Upper lobe of left lung (tissue), 6 donors: Measurements from ENCODE around the gene DOCK11. TPM values are rescaled to one million over a fixed set of nuclear protein-coding genes. Genes with fewer than 3 reads are reported as not detected.
"Not testable (repeated sequence)": the region's sequence is repeated elsewhere in the genome, so short reads cannot be mapped to it uniquely, and the experiment has no call there.

Source experiments
- ATAC-seq, 2 donors: fragments of 200-7000 bp; cut with Tn5 transposase; one replicate each; pipeline ENCODE4 v1.9.1; 2022; ENCODE audit warnings: mild to moderate bottlenecking in 2 of 2, moderate library complexity in 2 of 2; ENCODE audit not compliant: low FRiP score in 2 of 2
- DNase-seq, 2 donors: peaks; one replicate each; pipeline ENCODE4 v3.0.0-alpha.2; 2019 to 2020
- H3K27ac ChIP-seq, 4 donors: fragments of 200-600 bp; sonication (generic); one replicate each; pipeline ENCODE4 v1.5.1; 2016 to 2019
- H3K27me3 ChIP-seq, 4 donors: fragments of 200-600 bp; sonication (generic); one replicate each; pipeline ENCODE4 v1.5.1; 2017 to 2019
- H3K36me3 ChIP-seq, 4 donors: fragments of 200-600 bp; sonication (generic); one replicate each; pipeline ENCODE4 v1.5.1; 2016 to 2019
- H3K4me1 ChIP-seq, 4 donors: fragments of 200-600 bp; sonication (generic); one replicate each; pipeline ENCODE4 v1.5.1; 2018 to 2019
- H3K4me3 ChIP-seq, 4 donors: fragments of 200-600 bp; sonication (generic); one replicate each; pipeline ENCODE4 v1.5.1; 2017 to 2019; ENCODE audit warnings: mild to moderate bottlenecking in 2 of 4, moderate library complexity in 1 of 4
- H3K9me3 ChIP-seq, 4 donors: fragments of 200-600 bp; sonication (generic); one replicate each; pipeline ENCODE4 v1.5.1; 2018 to 2019
- CTCF ChIP-seq, 6 experiments: fragments of 450-650 bp in 4 of 6; fragments of 200-600 bp in 2 of 6; sonication (generic) in 2 of 6; IDR thresholded peaks; one replicate each; pipeline ENCODE4 v1.5.1; 2016 to 2019; ENCODE audit warnings: antibody characterized with exemption in 6 of 6
- EP300 ChIP-seq, 4 donors: sonication (generic); formaldehyde crosslinking; IDR thresholded peaks; one replicate each; pipeline ENCODE4 v1.5.1; 2017; ENCODE audit warnings: antibody characterized with exemption in 4 of 4, control low read depth in 2 of 4
- POLR2A ChIP-seq, 4 donors: fragments of 450-650 bp; IDR thresholded peaks; one replicate each; pipeline ENCODE4 v1.5.1; 2016 to 2017; ENCODE audit warnings: antibody characterized with exemption in 4 of 4, mild to moderate bottlenecking in 2 of 4
- POLR2AphosphoS5 ChIP-seq, 2 donors: sonication (generic); formaldehyde crosslinking; IDR thresholded peaks; one replicate each; pipeline ENCODE4 v1.5.1; 2017; ENCODE audit warnings: antibody characterized with exemption in 2 of 2
- WGBS, 2 donors: methylation state at CpG; one replicate each; pipeline ENCODE4 v1.1.5; 2017 to 2018; 5-methylcytosine and 5-hydroxymethylcytosine counted together
- total RNA-seq, 6 donors: library from RNA; depleted of rRNA in 4 of 6; stranded (reverse); fragments of >200 nt in 4 of 6; gene quantifications; one replicate each; pipeline versions ENCODE4 v1.1.0 to v1.2.1, GENCODE V29; 2016 to 2021
- donor health status: DM: no; HTN: no; CAD: no; lungs with moderate emphysema.
- donor health status: DM: no; HTN: yes; CAD: no; lungs with severe emphysema.

DOCK11 gene
- total RNA-seq, 6 donors from 2014 or later = 20.6 to 51.6 (median 42.1) TPM

- Histone ChIP-seq H3K9me3 (no peaks in the 10 kb centered on the region), H3K27me3 (no peaks in the 10 kb centered on the region), H3K4me1 (no peaks in the 10 kb centered on the region), H3K4me3 (no peak overlapping the region), H3K36me3 (no peaks in the 10 kb centered on the region), H3K27ac (no peak overlapping the region)
- ATAC-seq = no peak
- no peak for DNase-seq
- 86 to 100% methylated on average over 1 of the region's 1 CpG for WGBS, 2 donors
- no peak for TF ChIP-seq POLR2A (IDR thresholded peaks at IDR 0.05)
- TF ChIP-seq EP300 (IDR thresholded peaks at IDR 0.05) = no peak
- TF ChIP-seq POLR2AphosphoS5 (IDR thresholded peaks at IDR 0.05) = no peak
- no peak for TF ChIP-seq CTCF (IDR thresholded peaks at IDR 0.05)
These were observed 15.4 kb upstream of the DOCK11 start for GRCh38 chrX:118480172-118480571.

- not testable (repeated sequence) for H3K9me3 ChIP-seq, H3K36me3 ChIP-seq, H3K4me3 ChIP-seq, H3K27me3 ChIP-seq, H3K4me1 ChIP-seq, DNase-seq, ATAC-seq, H3K27ac ChIP-seq
- 90% methylated on average over 4 of the region's 4 CpGs; no CpG with 5 or more reads in 1 of the 2 donors for WGBS, 2 donors
These were observed 13.2 kb upstream of the DOCK11 start for GRCh38 chrX:118482384-118482783.

- 72 to 73% methylated on average over 5 to 9 of the region's 9 CpGs for WGBS, 2 donors
- H3K36me3 ChIP-seq = no peaks in the 10 kb centered on the region
- no peaks in the 10 kb centered on the region for H3K4me1 ChIP-seq
- no peaks in the 10 kb centered on the region for H3K9me3 ChIP-seq
- ATAC-seq = peak in 1 of 2 donors; percentile 49
- H3K27me3 ChIP-seq = no peaks in the 10 kb centered on the region
- TF ChIP-seq EP300 (IDR thresholded peaks at IDR 0.05) = no peak
- no peak for TF ChIP-seq POLR2AphosphoS5 (IDR thresholded peaks at IDR 0.05)
- no peak for TF ChIP-seq POLR2A (IDR thresholded peaks at IDR 0.05)
- DNase-seq = no peak
- H3K4me3 ChIP-seq = no peak overlapping the region
- no peak overlapping the region for H3K27ac ChIP-seq
These were observed 11.3 kb upstream of the DOCK11 start for GRCh38 chrX:118484216-118484903.

DNA sequence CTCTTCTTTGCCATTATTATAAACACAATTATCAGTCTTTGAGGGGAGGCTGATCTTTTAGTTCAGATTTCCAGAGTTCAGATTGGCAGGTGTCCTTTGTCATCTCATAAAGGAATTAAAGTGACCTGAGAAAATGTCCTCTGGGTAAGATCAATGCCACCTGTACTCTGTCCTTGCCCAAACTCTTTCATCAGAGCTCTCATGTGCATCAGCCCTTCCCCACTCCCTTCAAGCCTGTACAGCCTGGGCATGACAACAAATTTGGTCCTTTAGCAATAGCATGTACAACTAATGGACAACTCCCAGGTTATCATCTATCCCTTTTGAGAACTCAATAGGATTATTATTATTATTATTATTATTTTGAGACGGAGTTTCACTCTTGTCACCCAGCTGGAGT is 8.9 kb upstream of the DOCK11 start:
- not testable (repeated sequence) for H3K27ac ChIP-seq, ATAC-seq, H3K4me1 ChIP-seq, H3K4me3 ChIP-seq, DNase-seq, H3K27me3 ChIP-seq, H3K9me3 ChIP-seq, H3K36me3 ChIP-seq
- 83 to 86% methylated on average over 1 of the region's 1 CpG for WGBS, 2 donors

DNA sequence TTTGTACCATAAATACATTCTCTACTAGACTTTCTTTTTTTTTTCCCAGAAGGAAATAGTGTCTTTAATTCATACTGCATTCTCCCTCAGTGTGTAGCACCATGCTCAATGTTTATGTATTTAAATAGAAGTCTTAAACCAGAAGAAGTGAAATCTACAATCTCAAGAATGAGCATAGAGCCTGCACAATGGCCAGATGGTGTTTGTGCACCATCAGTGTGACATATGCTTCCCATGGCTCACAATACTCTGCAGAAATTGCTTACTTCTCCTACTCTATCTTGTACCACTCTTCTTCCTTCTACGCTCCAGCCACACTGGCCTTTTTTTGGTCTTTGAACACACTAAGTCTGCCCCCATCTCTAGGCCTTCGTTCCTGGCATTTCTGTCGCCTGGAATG is 2.6 kb upstream of the DOCK11 start:
- Histone ChIP-seq H3K36me3 (no peaks in the 10 kb centered on the region), H3K4me3 (no peak overlapping the region), H3K27me3 (no peaks in the 10 kb centered on the region), H3K27ac (no peak overlapping the region), H3K9me3 (no peaks in the 10 kb centered on the region), H3K4me1 (peaks cover 0 to 7% (median 0%) of the 10 kb centered on the region in 4 donors)
- DNase-seq = no peak
- no peak for ATAC-seq
- WGBS, 2 donors = 55 to 96% methylated on average over 3 of the region's 3 CpGs
- TF ChIP-seq EP300 (IDR thresholded peaks at IDR 0.05) (no peak), POLR2AphosphoS5 (IDR thresholded peaks at IDR 0.05) (no peak), CTCF (IDR thresholded peaks at IDR 0.05) (no peak), POLR2A (IDR thresholded peaks at IDR 0.05) (no peak)

GRCh38 chrX:118493653-118494297 is 1.8 kb upstream of the DOCK11 start:
- TF ChIP-seq POLR2AphosphoS5 (IDR thresholded peaks at IDR 0.05) (no peak), CTCF (IDR thresholded peaks at IDR 0.05) (no peak), POLR2A (IDR thresholded peaks at IDR 0.05) (no peak), EP300 (IDR thresholded peaks at IDR 0.05) (no peak)
- Histone ChIP-seq H3K36me3 (no peaks in the 10 kb centered on the region), H3K27ac (no peak overlapping the region), H3K9me3 (no peaks in the 10 kb centered on the region), H3K4me1 (peaks cover 0 to 7% (median 0%) of the 10 kb centered on the region in 4 donors), H3K4me3 (no peak overlapping the region), H3K27me3 (no peaks in the 10 kb centered on the region)
- 72 to 80% methylated on average over 1 to 3 of the region's 3 CpGs for WGBS, 2 donors
- no peak for DNase-seq
- ATAC-seq = no peak
